Islet of Langerhans (tissue), 1 donor: ENCODE data around the gene ACVR2B.

Experiments used
- FAIRE-seq: peaks from one replicate; lab custom pipeline; 2011; peaks lifted over from hg19 to GRCh38; lab: Jason Lieb, UNC

Gene ACVR2B

GRCh38 chr3:38458796-38459498 is 5.3 kb downstream of the ACVR2B start:
- FAIRE-seq, result no peak

DNA sequence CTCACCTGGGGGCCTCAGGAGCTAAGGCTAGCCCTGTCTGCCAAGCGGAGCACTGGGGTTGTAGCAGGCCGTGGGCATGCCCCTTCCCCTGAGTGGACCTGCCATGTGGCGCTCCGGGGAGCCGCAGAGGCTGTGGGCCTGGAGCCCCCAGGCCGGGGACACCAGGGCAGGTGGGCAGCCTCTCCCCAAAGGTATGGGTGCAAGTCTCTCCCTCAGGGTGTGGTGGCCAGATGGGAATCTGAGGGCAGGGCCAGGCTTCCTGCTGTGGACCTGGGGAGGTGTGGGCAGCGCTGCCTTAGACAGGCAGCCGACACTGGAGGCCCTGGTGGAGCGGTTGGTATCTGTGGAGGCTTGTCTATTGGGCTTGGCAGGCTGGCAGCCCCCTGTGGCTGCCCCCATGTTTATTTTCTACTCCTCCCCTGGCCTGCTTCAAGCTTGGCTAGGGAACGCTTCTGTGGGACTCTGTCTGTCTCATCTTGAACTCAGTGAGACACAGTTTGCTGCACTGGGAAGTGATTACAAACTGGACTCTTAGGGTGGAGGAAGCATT is 5.9 kb downstream of the ACVR2B start:
- no peak for FAIRE-seq

- no peak for FAIRE-seq
Observed at GRCh38 chr3:38460377-38461270, 6.9 kb downstream of the ACVR2B start.

DNA sequence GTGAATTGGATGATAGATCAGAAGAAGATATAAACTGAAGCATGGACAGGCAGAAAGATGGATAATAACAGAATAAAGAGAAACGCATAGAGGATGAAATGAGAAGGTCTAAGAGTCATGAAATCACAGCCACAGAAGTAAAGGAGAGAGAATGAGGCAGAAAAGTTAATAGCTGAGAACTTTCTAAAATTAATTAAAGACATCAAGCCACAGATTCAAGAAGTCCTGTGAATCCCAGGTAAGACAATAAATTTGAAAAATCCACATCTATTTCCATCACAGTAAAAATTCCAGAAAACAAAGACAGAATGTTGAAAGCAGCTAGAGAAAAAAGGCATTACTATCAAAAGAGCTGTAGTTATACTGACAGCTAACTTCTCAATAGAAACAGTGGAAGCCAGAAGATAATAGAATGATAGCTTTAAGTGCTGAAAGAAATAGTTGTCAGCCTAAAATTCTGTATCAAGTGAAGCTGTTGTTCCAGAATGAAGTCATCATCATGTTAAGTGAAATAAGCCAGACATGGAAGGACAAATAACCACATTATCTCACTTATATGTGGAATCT is 12.0 kb downstream of the ACVR2B start:
- peak; percentile 17 for FAIRE-seq

- FAIRE-seq, result no peak
Observed at GRCh38 chr3:38468765-38469164, 15.1 kb downstream of the ACVR2B start.

- FAIRE-seq, result no peak
Observed at GRCh38 chr3:38469852-38470251, 16.2 kb downstream of the ACVR2B start.

- FAIRE-seq, result no peak
Observed at GRCh38 chr3:38471260-38471857, 17.7 kb downstream of the ACVR2B start.

- no peak for FAIRE-seq
Observed at GRCh38 chr3:38472342-38472741, 18.7 kb downstream of the ACVR2B start.

DNA sequence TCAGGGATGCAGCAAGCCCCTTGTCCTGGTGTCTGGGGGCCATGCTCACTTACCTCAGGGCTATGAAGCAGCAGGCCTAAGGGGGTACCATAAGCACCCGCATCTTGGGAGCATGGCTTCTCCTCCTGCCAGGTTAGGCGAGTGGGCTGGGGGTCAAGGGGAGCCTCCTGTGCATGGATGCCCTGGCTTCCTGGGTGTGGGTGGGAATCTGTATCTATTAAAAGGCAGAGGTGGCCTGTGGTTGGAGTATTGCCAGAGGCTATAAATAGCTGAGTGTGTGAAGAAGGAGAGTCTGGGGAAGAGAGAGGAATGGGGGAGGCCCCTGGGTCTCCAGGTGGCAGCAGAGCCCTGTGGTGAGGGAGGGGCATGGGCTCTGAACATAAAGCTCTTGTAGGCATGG is 19.5 kb downstream of the ACVR2B start:
- no peak for FAIRE-seq

DNA sequence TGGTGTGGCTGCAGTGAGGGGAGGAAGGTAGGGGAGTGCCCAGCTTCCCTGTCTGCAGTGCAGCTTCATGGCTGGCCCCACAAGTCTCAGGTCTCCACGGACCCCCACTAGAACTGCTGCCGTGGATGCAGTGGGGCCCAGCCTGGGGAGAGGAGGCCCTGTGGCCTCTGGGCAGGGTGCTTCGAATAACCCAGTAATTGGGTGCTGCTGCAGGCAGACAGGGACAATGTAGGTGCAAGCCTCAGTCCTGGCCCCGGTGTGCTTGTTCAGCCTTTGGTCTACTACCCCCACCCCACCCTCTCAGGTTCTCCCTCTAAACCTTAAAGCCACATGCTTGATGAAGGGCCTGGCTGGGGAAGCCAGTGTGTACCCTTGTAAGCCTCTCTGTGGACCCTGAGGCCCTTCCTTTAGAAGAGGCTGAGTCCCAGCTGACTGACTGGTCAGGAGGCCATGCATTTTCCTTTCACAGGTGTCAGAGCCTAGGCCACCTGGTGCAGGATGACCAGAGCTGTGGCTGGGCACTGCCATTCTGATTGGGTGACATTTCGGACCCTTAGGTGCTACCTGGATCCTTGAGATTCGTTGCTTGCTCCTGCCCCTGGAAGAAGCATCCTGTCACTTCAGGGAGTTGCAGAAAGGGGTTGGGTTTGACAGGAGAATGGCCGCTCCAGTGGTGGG is 21.4 kb downstream of the ACVR2B start:
- FAIRE-seq, result no peak

GRCh38 chr3:38475716-38476115 is 22.0 kb downstream of the ACVR2B start:
- no peak for FAIRE-seq

DNA sequence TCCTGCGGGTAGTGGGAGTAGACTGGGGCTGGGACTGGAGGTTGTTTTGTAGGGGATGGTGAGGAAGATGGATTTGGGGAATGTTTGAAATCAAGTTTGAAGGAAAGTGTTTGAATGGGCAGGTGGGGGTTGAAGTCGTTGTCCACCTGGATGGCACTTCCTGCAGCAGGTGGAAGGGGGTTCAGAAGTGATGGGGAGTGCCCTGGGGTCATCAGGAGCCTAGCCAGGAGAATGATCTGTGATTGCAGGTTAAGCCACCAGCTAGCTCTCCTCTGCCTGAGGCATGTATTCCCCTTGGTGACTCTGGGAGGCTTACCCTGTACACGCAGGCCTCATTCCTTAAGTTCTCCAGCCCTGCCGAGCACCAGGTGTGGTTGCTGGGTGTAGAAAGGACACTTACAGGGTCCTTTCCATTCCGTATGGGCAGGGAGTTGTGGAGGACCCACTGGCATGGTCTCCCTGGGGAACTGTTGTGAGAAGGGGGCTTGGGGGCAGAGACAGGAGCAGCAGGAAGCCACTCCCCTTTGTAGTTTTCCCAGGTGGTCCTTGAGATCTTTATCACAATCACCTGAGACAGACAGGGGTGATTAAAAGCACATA is 22.6 kb downstream of the ACVR2B start:
- FAIRE-seq, result no peak

DNA sequence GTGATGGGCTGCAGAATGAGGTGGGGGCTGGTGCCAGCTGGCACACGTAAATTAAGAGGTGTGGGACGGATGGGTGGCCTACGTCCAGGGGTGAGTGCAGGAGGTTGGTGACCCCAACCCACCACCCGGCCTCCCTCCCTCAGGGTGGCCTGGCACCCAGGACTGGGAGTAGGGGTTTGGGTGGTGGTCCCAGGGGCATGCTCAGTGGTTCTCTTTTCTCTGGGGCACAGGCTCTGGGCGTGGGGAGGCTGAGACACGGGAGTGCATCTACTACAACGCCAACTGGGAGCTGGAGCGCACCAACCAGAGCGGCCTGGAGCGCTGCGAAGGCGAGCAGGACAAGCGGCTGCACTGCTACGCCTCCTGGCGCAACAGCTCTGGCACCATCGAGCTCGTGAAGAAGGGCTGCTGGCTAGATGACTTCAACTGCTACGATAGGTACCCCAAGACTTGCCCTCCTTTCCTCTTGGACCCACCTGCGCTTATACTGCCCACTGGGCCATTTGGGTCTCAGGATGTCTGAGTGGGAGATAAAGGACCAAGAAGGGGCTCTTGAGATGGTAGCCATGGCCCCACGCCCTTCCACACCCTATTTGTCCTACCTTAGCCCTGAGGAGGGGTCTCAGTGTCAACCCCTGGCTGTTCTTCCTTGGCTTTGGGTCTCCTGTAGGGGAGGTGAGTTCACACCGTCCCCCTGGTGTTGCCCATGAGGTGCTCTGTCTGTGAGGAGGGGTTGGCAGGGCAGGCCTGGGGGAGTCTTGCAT is 23.5 kb downstream of the ACVR2B start:
- no peak for FAIRE-seq

DNA sequence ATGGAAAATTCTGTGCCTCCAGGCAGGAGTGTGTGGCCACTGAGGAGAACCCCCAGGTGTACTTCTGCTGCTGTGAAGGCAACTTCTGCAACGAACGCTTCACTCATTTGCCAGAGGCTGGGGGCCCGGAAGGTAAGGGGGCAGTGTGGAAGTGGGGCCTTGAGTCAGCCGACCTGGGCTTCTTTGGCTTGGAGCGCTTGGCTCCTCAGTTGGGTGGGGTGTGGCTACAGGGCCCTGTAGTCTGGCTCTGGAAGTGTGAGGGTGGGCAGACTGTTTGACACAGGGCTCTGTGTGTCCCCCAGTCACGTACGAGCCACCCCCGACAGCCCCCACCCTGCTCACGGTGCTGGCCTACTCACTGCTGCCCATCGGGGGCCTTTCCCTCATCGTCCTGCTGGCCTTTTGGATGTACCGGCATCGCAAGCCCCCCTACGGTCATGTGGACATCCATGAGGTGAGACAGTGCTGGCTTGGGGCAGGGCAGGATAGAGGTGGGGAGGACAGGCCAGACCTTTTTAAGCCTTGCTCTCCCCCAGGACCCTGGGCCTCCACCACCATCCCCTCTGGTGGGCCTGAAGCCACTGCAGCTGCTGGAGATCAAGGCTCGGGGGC is 24.3 kb downstream of the ACVR2B start:
- no peak for FAIRE-seq

DNA sequence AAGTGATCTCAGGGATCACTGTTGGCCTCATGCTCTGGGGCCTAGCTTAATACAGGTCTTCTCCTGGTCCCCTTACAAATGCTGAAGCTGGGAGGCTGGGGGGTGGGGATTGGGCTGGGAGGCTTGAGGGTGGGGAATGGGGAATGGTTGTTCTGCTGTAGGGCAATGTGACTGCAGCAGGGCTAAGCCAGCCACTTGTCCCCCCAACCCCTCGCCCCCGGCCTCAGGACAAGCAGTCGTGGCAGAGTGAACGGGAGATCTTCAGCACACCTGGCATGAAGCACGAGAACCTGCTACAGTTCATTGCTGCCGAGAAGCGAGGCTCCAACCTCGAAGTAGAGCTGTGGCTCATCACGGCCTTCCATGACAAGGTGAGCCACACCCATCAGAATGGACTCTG is 25.2 kb downstream of the ACVR2B start:
- no peak for FAIRE-seq

GRCh38 chr3:38479431-38480092 is 25.9 kb downstream of the ACVR2B start:
- peak; percentile 86 for FAIRE-seq

DNA sequence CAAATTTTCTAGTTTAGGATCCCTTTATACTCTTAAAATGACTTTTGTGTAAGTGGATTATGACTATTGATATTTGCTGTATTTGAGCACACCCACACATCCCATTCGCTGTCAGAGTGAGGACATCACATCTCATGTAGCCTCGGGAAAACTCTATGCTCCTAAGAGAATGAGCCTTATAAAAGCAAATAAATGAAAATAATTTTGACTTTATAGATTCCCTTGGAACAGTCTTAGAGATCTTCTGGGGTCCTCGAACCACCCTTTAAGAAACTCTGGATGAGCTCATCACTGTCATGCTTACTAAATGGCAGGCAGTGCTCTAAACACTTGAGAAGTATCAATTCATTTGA is 26.4 kb downstream of the ACVR2B start:
- no peak for FAIRE-seq

DNA sequence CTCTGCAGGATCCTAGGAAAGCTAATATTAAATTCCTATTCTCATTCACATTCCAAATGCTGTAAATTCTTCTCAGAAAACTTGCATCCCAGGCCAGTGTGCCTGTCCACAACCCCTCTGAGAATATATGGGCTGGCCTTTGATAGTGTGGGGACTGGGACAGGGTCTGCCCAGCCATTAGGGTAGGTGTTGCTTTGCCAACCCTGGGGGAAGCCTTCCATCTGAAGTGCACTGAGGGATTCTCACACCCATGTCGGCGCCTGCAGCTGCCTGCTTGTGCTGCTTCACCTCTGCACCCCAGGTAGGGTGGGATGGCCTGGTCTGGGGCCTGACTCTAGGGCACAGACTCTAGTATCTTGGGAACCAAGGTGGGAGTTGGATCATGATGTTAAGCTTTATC is 27.2 kb downstream of the ACVR2B start:
- no peak for FAIRE-seq

DNA sequence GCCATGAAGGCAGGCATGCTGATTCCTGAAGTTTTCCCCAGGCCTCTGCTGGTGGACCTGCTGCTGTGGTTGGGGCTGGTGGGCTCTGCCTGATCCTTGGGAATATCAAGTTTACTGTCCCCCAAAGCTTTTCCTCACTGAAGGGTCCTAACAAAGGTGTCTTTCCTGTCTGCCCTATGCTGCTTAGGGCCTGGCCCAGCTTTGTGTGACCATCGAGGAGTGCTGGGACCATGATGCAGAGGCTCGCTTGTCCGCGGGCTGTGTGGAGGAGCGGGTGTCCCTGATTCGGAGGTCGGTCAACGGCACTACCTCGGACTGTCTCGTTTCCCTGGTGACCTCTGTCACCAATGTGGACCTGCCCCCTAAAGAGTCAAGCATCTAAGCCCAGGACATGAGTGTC is 29.3 kb downstream of the ACVR2B start:
- no peak for FAIRE-seq

DNA sequence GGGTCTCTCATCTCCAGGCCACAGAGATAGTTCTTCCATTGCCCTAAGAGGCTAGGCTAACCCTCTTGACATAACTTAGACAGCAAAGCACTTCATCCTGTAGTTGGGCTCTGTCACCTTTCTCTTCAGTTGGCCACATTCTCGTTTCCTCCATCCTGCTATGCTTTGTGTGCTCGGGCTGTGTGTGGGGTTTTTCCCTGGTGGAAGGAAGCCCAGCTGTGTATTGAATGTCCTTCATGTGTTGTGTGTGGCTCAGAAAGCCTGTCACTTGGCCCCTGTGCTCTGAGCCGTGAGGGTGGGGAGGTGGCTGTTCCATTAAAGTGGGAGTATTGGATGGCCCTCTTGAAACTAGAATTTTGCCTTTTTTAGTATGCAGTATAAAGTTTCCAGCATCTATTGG is 33.6 kb downstream of the ACVR2B start:
- no peak for FAIRE-seq
